IPS-18c (cell line): ENCODE data around the gene PPP2R3C.
"Not testable (repeated sequence)": the region's sequence is repeated elsewhere in the genome, so short reads cannot be mapped to it uniquely, and the experiment has no call there.

ENCODE experiments used
- H3K4me3 ChIP-seq: 2 replicates; pipeline ENCODE4 v1.7.0; 2013; ENCODE audit warnings: low read depth, mild to moderate bottlenecking, low read length, moderate library complexity; ENCODE audit not compliant: insufficient read depth
- H3K9me3 ChIP-seq: one replicate; pipeline ENCODE4 v1.6.1; 2013; ENCODE audit warnings: mild to moderate bottlenecking, low read length, moderate library complexity; ENCODE audit not compliant: control insufficient read depth, insufficient read depth

PPP2R3C gene

GRCh38 chr14:35121887-35122695 is at the start of gene PPP2R3C, which contains the start of gene PRORP:
Gene PPP2R3C (minus strand): TSS chr14:35121990. CDS start chr14:35121959, 31 bp downstream.
Gene PRORP (plus strand): TSS chr14:35122552. CDS start chr14:35123246, 694 bp downstream.
- no peaks in the 10 kb centered on the region for H3K9me3 ChIP-seq

GRCh38 chr14:35167496-35167895 is 45.7 kb upstream of the PPP2R3C start:
- Histone ChIP-seq H3K9me3 (no peaks in the 10 kb centered on the region), H3K4me3 (no peak overlapping the region)

More at GRCh38 chr14:35121887-35122695, at the start of gene PPP2R3C, which contains the start of gene PRORP:
- H3K4me3 ChIP-seq, result peak within 1 kb of the TSS; percentile 96

DNA sequence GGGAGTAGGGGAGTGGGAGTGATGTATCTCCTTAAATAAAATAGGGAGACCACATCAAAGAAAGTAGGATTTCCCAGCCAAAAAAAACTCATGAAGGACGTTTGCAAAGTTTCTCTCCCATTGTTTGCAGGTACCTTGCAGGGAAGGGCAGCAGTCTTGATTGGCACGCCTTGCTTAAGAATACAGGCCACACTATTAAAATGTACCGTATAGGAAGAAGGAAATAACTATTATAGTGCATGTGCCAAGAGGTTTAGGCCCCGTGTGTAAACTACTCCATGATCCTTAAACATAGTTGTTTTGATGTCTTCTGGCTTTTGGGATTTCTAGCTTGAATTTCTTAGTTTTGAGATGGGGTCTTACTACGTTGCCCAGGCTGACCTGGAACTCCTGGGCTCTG is 43.1 kb upstream of the PPP2R3C start:
- no peaks in the 10 kb centered on the region for H3K9me3 ChIP-seq
- no peak overlapping the region for H3K4me3 ChIP-seq

- no peaks in the 10 kb centered on the region for H3K9me3 ChIP-seq
Measured at GRCh38 chr14:35163384-35163783, 41.6 kb upstream of the PPP2R3C start.

DNA sequence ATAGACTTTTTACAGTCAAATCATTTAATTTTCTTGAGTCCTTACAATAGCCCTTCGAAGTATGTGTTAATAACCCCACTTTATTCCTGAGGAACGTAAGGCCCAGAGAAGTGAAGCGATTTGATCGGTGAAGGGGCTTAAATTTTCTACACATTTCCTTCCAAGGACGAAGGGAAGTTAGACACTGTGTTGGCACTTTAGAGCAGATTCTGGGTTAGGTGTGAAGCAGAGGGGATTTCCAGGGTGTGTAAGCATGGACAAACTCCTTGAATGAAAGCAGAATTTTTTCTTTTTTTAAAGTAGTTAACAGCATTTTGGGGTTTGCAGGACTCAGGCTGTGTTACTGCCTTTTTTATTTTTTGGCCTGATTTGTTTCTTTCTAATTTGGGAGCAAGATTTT is 39.4 kb upstream of the PPP2R3C start:
- Histone ChIP-seq H3K4me3 (no peak overlapping the region), H3K9me3 (no peaks in the 10 kb centered on the region)

More at GRCh38 chr14:35163384-35163783, 41.6 kb upstream of the PPP2R3C start:
- H3K4me3 ChIP-seq, result no peak overlapping the region

- Histone ChIP-seq H3K9me3 (no peaks in the 10 kb centered on the region), H3K4me3 (no peak overlapping the region)
Measured at GRCh38 chr14:35159742-35160409, 38.1 kb upstream of the PPP2R3C start.

DNA sequence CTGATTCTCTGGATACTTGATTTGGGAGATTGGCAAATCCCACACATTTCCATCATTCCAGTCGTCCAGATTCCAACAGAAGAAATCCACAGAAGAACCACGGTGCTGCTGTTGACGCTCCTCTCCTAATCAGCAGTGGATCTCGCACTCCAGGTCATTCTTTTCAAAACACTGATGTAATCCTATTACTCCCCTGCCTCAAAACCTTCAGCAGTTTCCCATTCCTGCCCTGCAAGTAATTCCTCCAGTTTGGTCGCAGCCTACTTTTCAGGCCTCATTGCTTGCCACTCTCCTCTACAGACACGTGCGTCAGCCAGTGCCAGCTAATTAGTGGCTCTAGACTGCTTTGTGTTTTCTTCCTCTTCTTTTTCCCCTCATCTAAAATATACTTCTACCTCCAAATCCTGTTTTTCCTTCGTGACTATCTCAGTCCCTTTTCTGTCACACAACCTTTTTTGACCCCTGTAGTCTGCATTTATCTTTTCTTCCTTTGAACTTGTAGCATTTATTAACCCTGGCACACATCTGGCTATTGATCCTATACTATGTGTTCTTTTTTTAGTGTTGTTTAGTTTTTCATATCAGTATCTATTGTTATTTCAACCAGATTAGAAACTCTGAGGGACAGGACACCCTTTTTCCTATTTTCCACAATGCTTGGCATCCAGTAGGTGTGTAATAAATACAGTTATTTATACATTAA is 37.3 kb upstream of the PPP2R3C start:
- no peaks in the 10 kb centered on the region for H3K9me3 ChIP-seq
- H3K4me3 ChIP-seq, result no peak overlapping the region

DNA sequence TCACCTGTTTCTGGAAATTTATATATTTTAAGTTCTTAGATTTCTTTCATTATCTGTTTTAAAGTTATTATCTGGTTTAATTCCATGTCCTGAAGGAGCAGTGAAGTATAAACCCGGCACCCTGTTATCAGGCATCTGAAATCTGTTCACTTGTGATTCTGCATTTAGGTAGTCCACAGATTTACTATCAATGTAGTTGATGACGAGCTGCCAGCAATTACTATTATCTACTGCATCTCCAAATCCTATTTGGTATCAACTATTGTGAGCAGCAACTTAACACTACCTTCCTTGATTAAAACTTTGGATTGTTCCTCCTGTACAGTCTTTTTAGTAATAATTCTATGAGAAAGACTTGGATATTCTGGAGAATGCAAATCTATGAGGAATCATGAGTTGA is 36.7 kb upstream of the PPP2R3C start:
- no peak overlapping the region for H3K4me3 ChIP-seq
- H3K9me3 ChIP-seq, result no peaks in the 10 kb centered on the region

DNA sequence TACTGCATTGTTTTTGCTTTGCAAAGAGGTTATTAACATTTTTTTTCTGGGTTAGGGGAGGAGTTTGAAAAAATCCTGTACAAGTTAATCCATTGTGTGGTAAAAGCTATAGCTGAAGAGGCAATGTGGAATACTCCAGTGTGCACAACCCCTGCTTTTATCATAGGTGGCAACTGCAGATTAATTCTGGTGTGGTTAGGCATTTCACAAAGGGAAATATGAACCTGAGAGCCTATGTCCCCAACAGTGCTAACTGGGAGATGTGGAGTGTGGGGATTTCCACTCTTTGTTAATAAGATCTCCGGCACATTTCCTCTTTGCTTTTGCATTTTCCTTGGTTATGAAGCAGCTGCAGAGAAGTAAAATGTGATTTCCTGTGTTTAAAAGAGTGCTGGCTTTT is 34.2 kb upstream of the PPP2R3C start:
- Histone ChIP-seq H3K4me3 (no peak overlapping the region), H3K9me3 (no peaks in the 10 kb centered on the region)

- Histone ChIP-seq H3K9me3 (no peaks in the 10 kb centered on the region), H3K4me3 (no peak overlapping the region)
Measured at GRCh38 chr14:35154016-35154415, 32.2 kb upstream of the PPP2R3C start.

DNA sequence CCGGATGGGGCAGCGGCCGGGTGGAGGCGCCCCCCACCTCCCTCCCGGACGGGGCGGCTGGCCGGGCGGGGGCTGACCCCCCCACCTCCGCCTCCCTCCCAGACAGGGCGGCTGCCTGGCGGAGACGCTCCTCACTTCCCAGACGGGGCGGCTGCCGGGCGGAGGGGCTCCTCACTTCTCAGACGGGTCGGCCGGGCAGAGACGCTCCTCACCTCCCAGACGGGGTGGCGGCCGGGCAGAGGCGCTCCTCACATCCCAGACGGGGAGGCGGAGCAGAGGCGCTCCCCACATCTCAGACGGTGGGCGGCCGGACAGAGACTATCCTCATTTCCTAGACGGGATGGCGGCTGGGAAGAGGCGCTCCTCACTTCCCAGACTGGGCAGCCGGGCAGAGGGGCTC is 30.7 kb upstream of the PPP2R3C start:
- not testable (repeated sequence) for H3K4me3 ChIP-seq, H3K9me3 ChIP-seq

DNA sequence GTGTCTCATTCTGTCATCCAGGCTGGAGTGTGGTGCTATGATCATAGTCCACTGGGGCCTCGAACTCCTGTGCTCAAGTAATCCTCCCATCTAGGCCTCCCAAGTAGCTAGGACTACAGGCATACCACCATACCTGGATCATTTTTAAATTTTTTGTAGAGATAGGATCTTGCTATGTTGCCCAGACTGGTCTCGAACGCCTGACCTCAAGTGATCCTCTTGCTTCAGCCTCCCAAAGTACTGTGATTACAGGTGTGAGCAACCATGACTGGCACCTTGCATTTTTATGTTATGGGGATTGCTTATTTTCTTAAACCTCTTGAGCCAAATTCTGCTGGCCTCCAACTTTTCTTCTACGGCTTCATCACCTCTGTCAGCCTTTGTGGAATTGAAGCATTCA is 27.4 kb upstream of the PPP2R3C start:
- Histone ChIP-seq H3K9me3 (no peaks in the 10 kb centered on the region), H3K4me3 (no peak overlapping the region)

DNA sequence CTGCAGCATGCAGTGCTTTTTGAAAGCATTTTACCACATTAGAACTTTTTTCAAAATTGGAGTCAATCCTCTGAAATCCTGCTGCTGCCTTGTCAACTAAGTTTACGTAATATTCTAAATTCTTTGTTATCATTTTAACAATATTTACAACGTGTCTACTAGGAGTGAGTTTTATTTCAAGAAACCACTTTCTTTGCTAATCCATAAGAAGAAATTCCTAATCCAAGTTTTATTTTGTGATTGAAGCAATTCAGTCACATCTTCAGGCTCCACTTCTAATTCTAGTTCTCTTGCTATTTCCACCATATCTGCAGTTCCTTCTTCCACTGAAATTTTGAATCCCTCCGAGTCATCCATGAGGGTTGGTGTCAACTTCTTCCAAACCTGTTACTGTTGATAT is 25.9 kb upstream of the PPP2R3C start:
- no peak overlapping the region for H3K4me3 ChIP-seq
- no peaks in the 10 kb centered on the region for H3K9me3 ChIP-seq

- no peak overlapping the region for H3K4me3 ChIP-seq
- H3K9me3 ChIP-seq, result no peaks in the 10 kb centered on the region
Measured at GRCh38 chr14:35147186-35147585, 25.4 kb upstream of the PPP2R3C start.

DNA sequence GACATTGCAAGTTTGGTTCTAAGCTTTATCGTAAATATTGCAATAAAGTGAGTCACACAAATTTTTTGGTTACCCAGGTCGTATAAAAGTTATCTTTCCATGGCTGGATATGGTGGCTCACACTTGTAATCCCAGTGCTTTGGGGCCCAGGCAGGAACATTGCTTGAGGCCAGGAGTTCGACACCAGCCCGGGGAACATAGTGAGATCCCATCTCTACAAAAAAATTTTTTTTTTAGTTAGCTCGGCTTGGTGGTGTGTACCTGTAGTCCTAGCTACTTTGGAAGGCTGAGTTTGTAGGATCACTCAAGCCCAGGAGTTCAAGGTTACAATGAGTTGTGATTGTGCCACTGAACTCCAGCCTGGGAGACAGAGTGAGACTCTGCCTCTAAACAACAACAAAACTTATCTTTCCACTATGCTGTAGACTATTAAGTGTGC is 24.9 kb upstream of the PPP2R3C start:
- H3K4me3 ChIP-seq, result no peak overlapping the region

GRCh38 chr14:35144029-35144428 is 22.2 kb upstream of the PPP2R3C start:
- no peak overlapping the region for H3K4me3 ChIP-seq
- H3K9me3 ChIP-seq, result no peaks in the 10 kb centered on the region

More for the DNA sequence above, 24.9 kb upstream of the PPP2R3C start:
- no peaks in the 10 kb centered on the region for H3K9me3 ChIP-seq

GRCh38 chr14:35140718-35141581 is 19.2 kb upstream of the PPP2R3C start:
- no peaks in the 10 kb centered on the region for H3K9me3 ChIP-seq
- H3K4me3 ChIP-seq, result no peak overlapping the region
